COLO668 (cell line): ENCODE results near the gene NPHS1.
"Not testable (repeated sequence)": the region's sequence is repeated elsewhere in the genome, so short reads cannot be mapped to it uniquely, and the experiment has no call there.

ENCODE experiments used
- DNase-seq: peaks from one replicate; lab custom pipeline; 2025; ENCODE audit not compliant: unreplicated experiment; lab: John Stamatoyannopoulos, UW

Gene NPHS1

GRCh38 chr19:35852029-35852780 is at the start of gene NPHS1:
Gene NPHS1 (minus strand): TSS chr19:35852504. CDS start chr19:35851837, 667 bp downstream.
- DNase-seq = peak; percentile 8

- DNase-seq = no peak
These were observed 48.8 kb upstream of the NPHS1 start for GRCh38 chr19:35901055-35901644.

- DNase-seq = peak; percentile 91
These were observed 47.4 kb upstream of the NPHS1 start for GRCh38 chr19:35899547-35900214.

- DNase-seq = peak; percentile 27
These were observed 46.1 kb upstream of the NPHS1 start for GRCh38 chr19:35898499-35898809.

GRCh38 chr19:35897706-35898451 is 45.6 kb upstream of the NPHS1 start:
- DNase-seq = no peak

- no peak for DNase-seq
These were observed 44.3 kb upstream of the NPHS1 start for GRCh38 chr19:35896643-35897040.

GRCh38 chr19:35895911-35896642 is 43.8 kb upstream of the NPHS1 start:
- no peak for DNase-seq

GRCh38 chr19:35894342-35894741 is 42.0 kb upstream of the NPHS1 start:
- DNase-seq = no peak

- DNase-seq = not testable (repeated sequence)
These were observed 39.5 kb upstream of the NPHS1 start for GRCh38 chr19:35891819-35892218.

- no peak for DNase-seq
These were observed 37.9 kb upstream of the NPHS1 start for GRCh38 chr19:35890113-35890650.

- DNase-seq = no peak
These were observed 37.2 kb upstream of the NPHS1 start for GRCh38 chr19:35889370-35890112.

GRCh38 chr19:35888398-35888797 is 36.1 kb upstream of the NPHS1 start:
- no peak for DNase-seq

GRCh38 chr19:35887197-35887596 is 34.9 kb upstream of the NPHS1 start:
- DNase-seq = no peak

GRCh38 chr19:35885904-35886303 is 33.6 kb upstream of the NPHS1 start:
- DNase-seq = no peak

- DNase-seq = no peak
These were observed 33.0 kb upstream of the NPHS1 start for GRCh38 chr19:35885225-35885738.

GRCh38 chr19:35883882-35884281 is 31.6 kb upstream of the NPHS1 start:
- no peak for DNase-seq

GRCh38 chr19:35882114-35882832 is 30.0 kb upstream of the NPHS1 start:
- DNase-seq = peak; percentile 26

- DNase-seq = peak; percentile 72
These were observed 27.5 kb upstream of the NPHS1 start for GRCh38 chr19:35879770-35880317.

GRCh38 chr19:35879068-35879467 is 26.8 kb upstream of the NPHS1 start:
- DNase-seq = no peak
